ENCODE results near the gene PLEKHH2.
"Not testable (repeated sequence)": the region's sequence is repeated elsewhere in the genome, so short reads cannot be mapped to it uniquely, and the experiment has no call there.

Gene PLEKHH2

GRCh38 chr2:43637030-43637803, at the start of gene PLEKHH2:
PLEKHH2 (plus strand) TSS chr2:43637260; CDS start chr2:43644674, 7,414 bp downstream.
- DNase-seq (ENCODE audit: low spot score) = peak; percentile 79

- no peak for DNase-seq (ENCODE audit: low spot score)
These were observed 44.6 kb upstream of the PLEKHH2 start for GRCh38 chr2:43592443-43592842.

- DNase-seq (ENCODE audit: low spot score) = no peak
These were observed 43.8 kb upstream of the PLEKHH2 start for GRCh38 chr2:43593254-43593653.

GRCh38 chr2:43594875-43595274, 42.2 kb upstream of the PLEKHH2 start:
- no peak for DNase-seq (ENCODE audit: low spot score)

- DNase-seq (ENCODE audit: low spot score) = peak; percentile 72
These were observed 41.3 kb upstream of the PLEKHH2 start, which contains the start of gene THADA for GRCh38 chr2:43595603-43596412. THADA (minus strand) TSS chr2:43596038; CDS start chr2:43592392, 3,646 bp downstream.

GRCh38 chr2:43600596-43600995, 36.5 kb upstream of the PLEKHH2 start:
- not testable (repeated sequence) for DNase-seq (ENCODE audit: low spot score)

GRCh38 chr2:43604674-43605073, 32.4 kb upstream of the PLEKHH2 start:
- DNase-seq (ENCODE audit: low spot score) = no peak

GRCh38 chr2:43605079-43605655, 31.9 kb upstream of the PLEKHH2 start:
- DNase-seq (ENCODE audit: low spot score) = peak; percentile 22

GRCh38 chr2:43605851-43606250, 31.2 kb upstream of the PLEKHH2 start:
- DNase-seq (ENCODE audit: low spot score) = no peak

GRCh38 chr2:43609290-43609918, 27.7 kb upstream of the PLEKHH2 start:
- peak; percentile 40 for DNase-seq (ENCODE audit: low spot score)

GRCh38 chr2:43610361-43610760, 26.7 kb upstream of the PLEKHH2 start:
- no peak for DNase-seq (ENCODE audit: low spot score)

- DNase-seq (ENCODE audit: low spot score) = peak; percentile 34
These were observed 24.8 kb upstream of the PLEKHH2 start for GRCh38 chr2:43611987-43612894.

- no peak for DNase-seq (ENCODE audit: low spot score)
These were observed 24.1 kb upstream of the PLEKHH2 start for GRCh38 chr2:43612944-43613343.

- no peak for DNase-seq (ENCODE audit: low spot score)
These were observed 19.9 kb upstream of the PLEKHH2 start for GRCh38 chr2:43616967-43617680.

- no peak for DNase-seq (ENCODE audit: low spot score)
These were observed 17.5 kb upstream of the PLEKHH2 start for GRCh38 chr2:43619511-43619910.

GRCh38 chr2:43622931-43623451, 14.1 kb upstream of the PLEKHH2 start:
- no peak for DNase-seq (ENCODE audit: low spot score)

- no peak for DNase-seq (ENCODE audit: low spot score)
These were observed 5.3 kb upstream of the PLEKHH2 start for GRCh38 chr2:43631618-43632317.

- peak; percentile 8 for DNase-seq (ENCODE audit: low spot score)
These were observed 2.3 kb upstream of the PLEKHH2 start for GRCh38 chr2:43634604-43635306.

GRCh38 chr2:43636153-43636552, 907 bp upstream of the PLEKHH2 start:
- DNase-seq (ENCODE audit: low spot score) = not testable (repeated sequence)
